Left lobe of liver (tissue), 2 donors: ENCODE results near the gene SIGLEC5. TPM values are rescaled to one million over a fixed set of nuclear protein-coding genes. Genes with fewer than 3 reads are reported as not detected.

ENCODE experiments used
- ATAC-seq: fragments of 200-7000 bp; cut with Tn5 transposase; one replicate; pipeline ENCODE4 v1.9.1; 2020; ENCODE audit warnings: mild to moderate bottlenecking, moderate library complexity
- DNase-seq: peaks from one replicate; pipeline ENCODE4 v3.0.0-alpha.2; 2020; ENCODE audit warnings: low spot score
- total RNA-seq: library from RNA; stranded (reverse); gene quantifications from one replicate; pipeline ENCODE4 v1.2.1, GENCODE V29; 2021
- donor health status: DM: no; HTN: no; CAD: no; lungs with moderate emphysema.
- donor health status: DM: no; HTN: yes; CAD: no.

Gene SIGLEC5
- total RNA-seq, 1 donor from 2014 or later = not detected

GRCh38 chr19:51590441-51590840, 39.8 kb downstream of the SIGLEC5 start:
- ATAC-seq (no peak), DNase-seq (no peak)

GRCh38 chr19:51589511-51589910, 40.7 kb downstream of the SIGLEC5 start:
- ATAC-seq (no peak), DNase-seq (no peak)

GRCh38 chr19:51587264-51588191, 42.7 kb downstream of the SIGLEC5 start:
- no peak for ATAC-seq
- DNase-seq = no peak

GRCh38 chr19:51586799-51587198, 43.4 kb downstream of the SIGLEC5 start:
- ATAC-seq (no peak), DNase-seq (no peak)

GRCh38 chr19:51586103-51586728, 44.0 kb downstream of the SIGLEC5 start:
- no peak for ATAC-seq
- DNase-seq = no peak

- no peak for DNase-seq
- ATAC-seq = no peak
Measured at GRCh38 chr19:51576850-51577249, 53.4 kb downstream of the SIGLEC5 start.

GRCh38 chr19:51573331-51573730, 56.9 kb downstream of the SIGLEC5 start:
- ATAC-seq (no peak), DNase-seq (no peak)

- DNase-seq = no peak
- no peak for ATAC-seq
Measured at GRCh38 chr19:51572908-51573307, 57.3 kb downstream of the SIGLEC5 start.

GRCh38 chr19:51572410-51572809, 57.8 kb downstream of the SIGLEC5 start:
- no peak for DNase-seq

GRCh38 chr19:51571599-51571998, 58.6 kb downstream of the SIGLEC5 start:
- DNase-seq (no peak), ATAC-seq (no peak)

More at GRCh38 chr19:51572410-51572809, 57.8 kb downstream of the SIGLEC5 start:
- no peak for ATAC-seq

GRCh38 chr19:51570962-51571575, 59.1 kb downstream of the SIGLEC5 start, which contains the start of gene ZNF175:
TSS of gene ZNF175 (plus strand) at chr19:51571283. CDS start at chr19:51573330, 2,047 bp downstream.
- peak; percentile 100 for ATAC-seq
- peak; percentile 97 for DNase-seq

GRCh38 chr19:51568456-51568855, 61.7 kb downstream of the SIGLEC5 start:
- DNase-seq (no peak), ATAC-seq (no peak)

GRCh38 chr19:51567583-51567982, 62.6 kb downstream of the SIGLEC5 start:
- DNase-seq = no peak
- ATAC-seq = no peak

GRCh38 chr19:51566489-51567100, 63.6 kb downstream of the SIGLEC5 start:
- ATAC-seq = no peak
- no peak for DNase-seq

- ATAC-seq = no peak
- DNase-seq = no peak
Measured at GRCh38 chr19:51565583-51565982, 64.6 kb downstream of the SIGLEC5 start.

GRCh38 chr19:51564791-51565190, 65.4 kb downstream of the SIGLEC5 start:
- DNase-seq (no peak), ATAC-seq (no peak)

Other genes starting within 250 kb of the SIGLEC5 start
- not detected for gene LIM2, start 242.4 kb downstream of the SIGLEC5 start, total RNA-seq
- not detected for gene C19orf84, start 239.8 kb downstream of the SIGLEC5 start, total RNA-seq
- 3.2 TPM for gene SIGLEC10, start 212.8 kb downstream of the SIGLEC5 start, total RNA-seq
- gene SIGLEC8, start 171.9 kb downstream of the SIGLEC5 start, total RNA-seq = 1.1 TPM
- not detected for gene CEACAM18, start 151.9 kb downstream of the SIGLEC5 start, total RNA-seq
- 0.20 TPM for gene SIGLEC12, start 128.6 kb downstream of the SIGLEC5 start, total RNA-seq
- gene SIGLEC6, start 98.7 kb downstream of the SIGLEC5 start, total RNA-seq = 0.20 TPM
- gene ZNF175, start 59.1 kb downstream of the SIGLEC5 start, total RNA-seq = 5.2 TPM
- 2.6 TPM for gene SIGLEC14, start 16.4 kb upstream of the SIGLEC5 start, total RNA-seq
- gene SPACA6, start 62.9 kb upstream of the SIGLEC5 start, total RNA-seq = 4.3 TPM
- not detected for gene HAS1, start 93.6 kb upstream of the SIGLEC5 start, total RNA-seq
- 1.4 TPM for gene FPR1, start 121.5 kb upstream of the SIGLEC5 start, total RNA-seq
- 0.73 TPM for gene FPR2, start 130.8 kb upstream of the SIGLEC5 start, total RNA-seq
- gene FPR3, start 164.8 kb upstream of the SIGLEC5 start, total RNA-seq = 1.6 TPM